Activated gamma-delta T cell treated with Interleukin-2 at 50 U/mL for 16 hours (primary cell): ENCODE results near the gene CYP46A1.
"Not testable (repeated sequence)": the region's sequence is repeated elsewhere in the genome, so short reads cannot be mapped to it uniquely, and the experiment has no call there.

Source experiments
- DNase-seq: peaks from one replicate; pipeline ENCODE4 v3.0.0-alpha.2; 2020

Gene CYP46A1

DNA sequence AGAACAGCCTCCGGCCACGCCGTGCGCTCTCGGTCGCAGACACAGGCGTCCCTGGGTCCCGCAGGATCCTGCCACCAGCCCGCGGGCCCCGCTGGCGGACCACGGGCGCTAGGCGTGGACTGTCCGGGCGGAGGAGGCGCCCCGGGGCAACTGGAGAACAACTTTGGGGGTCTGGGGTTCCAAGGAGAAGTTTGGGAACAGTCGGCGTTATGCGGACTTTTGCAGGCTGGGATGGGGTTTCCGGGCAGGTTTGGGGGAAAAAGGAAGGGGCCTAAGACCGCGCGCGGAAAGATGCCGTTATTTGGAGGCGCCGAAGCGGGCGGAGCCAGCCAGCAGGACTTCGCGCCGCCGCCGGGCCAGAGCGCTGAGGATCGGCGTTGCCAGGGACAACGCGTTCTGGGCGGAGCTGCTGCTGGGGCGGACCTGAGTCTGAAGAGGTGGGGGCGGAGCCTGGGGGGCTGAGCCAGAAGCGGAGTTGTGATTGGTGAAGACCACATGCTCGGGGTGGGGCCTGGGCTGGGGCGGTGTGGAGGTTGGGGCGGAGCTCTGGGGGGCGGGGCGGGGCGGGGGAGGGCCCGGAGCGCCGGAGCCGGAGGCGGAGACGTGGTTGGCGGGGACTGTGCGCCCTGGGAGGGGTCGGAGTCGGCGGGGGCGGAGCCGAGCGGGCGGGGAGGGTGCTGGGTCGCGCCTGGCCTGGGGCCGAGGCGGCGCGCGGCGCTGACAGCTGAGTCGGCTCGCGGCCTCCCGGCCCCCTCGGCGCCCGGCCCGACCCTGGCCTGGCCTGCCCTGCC is at the start of gene CYP46A1:
TSS of gene CYP46A1 (plus strand) at position 680 of the 791 bp plus-strand sequence. CDS start 120 bp downstream, outside the sequence.
- DNase-seq: peak; percentile 100

GRCh38 chr14:99634443-99634842 is 49.7 kb upstream of the CYP46A1 start:
- no peak for DNase-seq

- no peak for DNase-seq
Observed at GRCh38 chr14:99635116-99635515, 49.0 kb upstream of the CYP46A1 start.

DNA sequence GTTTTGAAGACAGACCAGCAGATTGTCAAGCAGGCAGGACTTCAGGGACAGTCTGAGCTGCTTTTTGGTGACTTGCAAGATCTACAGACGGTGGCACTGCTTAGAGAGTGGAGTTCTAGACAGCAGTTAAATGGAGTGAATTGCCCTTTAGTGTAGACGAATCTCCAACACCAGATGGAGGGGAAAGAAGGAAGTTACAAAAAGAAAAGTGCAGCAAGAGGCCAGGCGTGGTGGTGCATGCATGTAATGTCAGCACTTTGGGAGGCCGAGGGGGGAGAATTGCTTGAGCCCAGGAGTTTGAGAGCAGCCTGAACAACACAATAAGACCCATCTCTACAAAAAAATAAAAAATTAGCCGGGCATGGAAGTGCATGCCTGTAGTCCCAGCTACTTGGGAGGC is 47.6 kb upstream of the CYP46A1 start:
- DNase-seq: no peak

DNA sequence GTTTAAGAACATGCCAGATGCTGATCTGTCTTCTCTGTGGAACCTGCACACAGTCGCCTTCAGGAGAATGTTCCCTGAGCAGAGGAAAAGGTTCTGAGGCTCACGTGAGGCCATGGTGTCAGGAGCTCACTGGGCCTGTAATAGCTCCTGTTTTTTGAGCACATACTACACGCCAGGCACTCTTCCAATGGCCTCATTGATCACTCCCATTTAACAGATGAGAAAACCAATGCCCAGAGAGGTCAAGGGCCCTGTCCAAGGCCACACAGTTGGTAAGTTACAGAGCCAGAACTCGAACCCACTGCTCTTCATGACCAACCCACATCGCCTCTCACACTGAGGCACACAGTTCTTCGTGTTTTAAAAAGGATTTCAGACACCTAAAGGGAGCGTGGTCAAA is 46.5 kb upstream of the CYP46A1 start:
- DNase-seq: no peak

- not testable (repeated sequence) for DNase-seq
Observed at GRCh38 chr14:99642771-99643170, 41.3 kb upstream of the CYP46A1 start.

DNA sequence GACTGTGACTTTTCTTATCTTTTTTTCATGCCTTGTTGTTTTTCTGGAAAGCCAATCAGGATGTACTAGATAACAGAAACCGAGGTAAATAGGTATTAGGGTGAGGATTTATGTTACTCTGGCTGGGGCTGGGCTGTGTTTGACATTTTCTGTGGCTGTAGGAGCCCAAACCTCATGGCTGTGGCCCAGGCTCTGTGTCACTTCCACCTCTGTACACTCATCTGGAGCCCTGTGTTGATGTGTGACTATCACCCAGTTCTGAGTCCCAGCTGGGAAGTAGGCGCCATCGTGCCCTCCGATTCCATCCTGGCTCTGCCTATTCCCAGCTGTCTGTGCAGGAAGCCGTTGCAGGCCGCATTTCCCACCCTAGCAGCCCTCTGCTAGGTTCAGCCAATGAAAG is 40.8 kb upstream of the CYP46A1 start:
- no peak for DNase-seq

GRCh38 chr14:99644035-99644587 is 40.0 kb upstream of the CYP46A1 start:
- no peak for DNase-seq

DNA sequence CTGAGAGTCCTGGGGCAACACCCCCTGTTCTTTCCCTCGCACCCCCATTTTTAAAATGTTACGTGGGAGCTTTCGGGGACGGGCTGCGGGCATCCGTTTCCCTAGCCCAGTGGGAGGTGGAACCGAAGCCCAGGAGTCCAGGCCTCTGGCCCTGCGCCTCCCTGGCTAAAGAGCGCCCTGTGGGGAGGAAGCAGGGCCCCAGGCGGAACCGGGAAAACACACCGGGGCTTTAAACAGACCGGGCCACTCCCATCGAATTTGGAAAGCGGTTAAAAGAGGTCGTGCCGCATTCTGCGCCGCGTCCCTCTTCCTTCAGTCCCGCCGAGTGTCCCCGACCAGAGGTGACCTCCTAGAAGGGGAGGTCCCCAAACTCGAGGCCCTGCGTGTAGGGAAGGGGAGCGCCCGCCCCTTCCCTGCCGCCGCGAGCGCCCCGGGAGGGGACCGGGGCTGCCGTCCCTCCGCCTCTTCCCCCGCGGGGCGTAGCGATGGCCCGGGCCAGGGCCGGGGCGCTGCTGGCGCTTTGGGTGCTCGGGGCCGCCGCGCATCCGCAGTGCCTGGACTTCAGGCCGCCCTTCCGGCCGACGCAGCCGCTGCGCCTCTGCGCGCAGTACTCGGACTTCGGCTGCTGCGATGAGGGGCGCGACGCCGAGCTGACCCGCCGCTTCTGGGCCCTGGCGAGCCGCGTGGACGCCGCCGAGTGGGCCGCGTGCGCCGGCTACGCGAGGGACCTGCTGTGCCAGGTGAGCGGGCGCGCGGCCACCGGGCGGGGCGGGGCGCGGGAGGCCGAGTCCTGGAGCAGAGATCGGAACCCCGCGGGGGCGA is 39.2 kb upstream of the CYP46A1 start, which contains the start of gene HHIPL1:
TSS of gene HHIPL1 (plus strand) at position 407 of the 822 bp plus-strand sequence. CDS start at position 486, 79 bp downstream.
- DNase-seq: no peak

DNA sequence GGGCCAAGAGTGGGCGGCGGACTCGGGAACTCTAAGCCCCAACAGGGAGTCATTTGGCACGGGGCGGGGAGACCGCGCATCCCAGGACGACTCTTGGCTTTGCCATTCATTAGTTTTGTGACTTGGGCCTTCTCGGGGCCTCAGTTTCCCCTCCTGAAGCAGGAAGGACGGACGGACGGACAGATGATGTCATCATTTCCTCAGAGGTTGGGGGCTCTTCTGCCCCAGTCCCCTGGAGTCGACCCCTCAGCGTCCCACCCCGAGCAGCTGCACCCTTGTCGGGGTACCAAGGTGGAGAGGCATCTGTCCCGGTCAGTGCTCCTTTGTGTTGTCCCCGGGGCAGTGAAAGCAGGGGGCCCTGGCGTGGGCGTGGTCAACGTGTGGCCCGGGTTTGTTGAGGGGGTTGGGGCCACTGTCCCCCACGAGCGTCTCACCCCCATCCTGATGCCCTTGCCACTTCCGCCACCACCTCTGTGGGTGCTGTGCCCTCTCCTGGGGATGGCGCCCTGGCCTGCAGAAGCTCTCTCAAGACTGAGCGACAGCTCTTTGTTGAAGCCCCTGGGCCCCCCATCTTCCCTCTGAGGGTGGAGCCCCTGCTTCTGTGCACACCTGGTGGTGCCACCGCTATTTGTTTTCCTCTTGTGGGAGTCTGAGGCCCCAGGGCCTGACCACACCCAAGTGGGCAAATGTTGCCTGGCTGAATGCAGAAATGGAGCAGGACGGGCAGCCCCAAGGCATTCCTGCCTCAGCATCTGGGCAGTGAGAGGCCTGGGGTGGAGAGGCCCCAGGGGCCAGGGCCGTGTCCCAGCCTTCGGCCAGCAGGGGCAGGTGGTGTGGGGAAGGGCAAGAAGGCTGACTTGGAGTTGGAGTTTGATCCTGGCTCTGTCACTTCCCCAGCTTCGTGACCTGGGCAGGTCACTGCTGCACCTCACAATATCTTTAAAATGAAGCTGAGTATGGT is 38.3 kb upstream of the CYP46A1 start:
- DNase-seq: no peak

DNA sequence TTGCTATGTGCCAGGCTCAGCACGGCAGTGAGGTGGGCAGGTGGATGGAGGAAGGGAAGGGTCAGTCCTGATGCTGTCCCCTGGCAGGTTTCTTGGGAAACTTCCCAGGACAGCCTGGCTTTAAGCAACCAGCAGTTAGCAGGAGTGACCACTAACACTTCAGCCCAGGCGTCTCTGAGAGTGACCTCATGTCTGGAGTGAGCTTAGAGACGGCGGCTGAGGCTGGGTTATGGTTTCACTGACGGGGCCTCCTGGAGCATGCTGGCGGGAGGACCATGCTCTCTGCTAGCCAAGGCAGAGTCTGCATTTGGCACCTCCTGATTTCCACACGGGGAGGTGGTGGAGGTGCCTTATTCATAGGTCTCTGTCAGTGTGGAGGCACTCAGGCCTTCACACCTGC is 36.7 kb upstream of the CYP46A1 start:
- DNase-seq: no peak

DNA sequence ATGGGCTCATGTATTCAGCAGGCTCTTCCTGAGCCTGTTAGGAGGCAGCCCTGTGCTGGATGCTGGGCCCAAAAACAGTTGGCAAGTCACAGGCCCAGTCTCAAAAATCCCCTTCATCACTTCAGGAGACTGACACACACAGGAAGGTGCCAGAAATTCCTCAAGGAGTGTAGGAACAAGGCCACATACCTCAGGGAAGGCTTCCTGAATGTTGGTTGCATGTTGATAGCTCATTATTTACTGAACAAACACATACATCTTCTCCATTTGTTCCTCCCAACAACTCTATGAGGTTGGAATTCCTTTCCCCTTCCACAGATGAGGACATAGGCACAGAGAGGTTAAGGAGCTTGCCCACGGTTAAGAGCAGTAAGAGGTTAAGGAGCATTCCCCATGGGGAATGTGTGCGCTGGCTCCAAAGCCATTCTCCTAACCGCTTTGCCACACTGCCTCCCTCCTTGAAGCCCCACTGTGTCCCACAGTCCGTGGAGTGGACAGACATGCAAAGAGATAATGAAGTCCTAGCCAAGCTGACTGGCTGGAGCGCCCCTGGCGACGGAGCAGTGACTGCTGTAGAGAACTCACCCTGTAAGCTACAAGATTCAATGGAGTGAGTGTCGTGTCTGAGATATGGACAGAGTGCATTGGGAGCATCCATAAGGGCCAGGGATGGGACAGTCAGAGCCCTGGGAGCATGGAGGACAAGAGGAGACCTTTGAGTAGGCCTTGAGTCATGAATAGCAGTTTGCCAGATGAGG is 35.9 kb upstream of the CYP46A1 start:
- no peak for DNase-seq

- DNase-seq: no peak
Observed at GRCh38 chr14:99649219-99649618, 34.9 kb upstream of the CYP46A1 start.

- DNase-seq: no peak
Observed at GRCh38 chr14:99649643-99650042, 34.5 kb upstream of the CYP46A1 start.

DNA sequence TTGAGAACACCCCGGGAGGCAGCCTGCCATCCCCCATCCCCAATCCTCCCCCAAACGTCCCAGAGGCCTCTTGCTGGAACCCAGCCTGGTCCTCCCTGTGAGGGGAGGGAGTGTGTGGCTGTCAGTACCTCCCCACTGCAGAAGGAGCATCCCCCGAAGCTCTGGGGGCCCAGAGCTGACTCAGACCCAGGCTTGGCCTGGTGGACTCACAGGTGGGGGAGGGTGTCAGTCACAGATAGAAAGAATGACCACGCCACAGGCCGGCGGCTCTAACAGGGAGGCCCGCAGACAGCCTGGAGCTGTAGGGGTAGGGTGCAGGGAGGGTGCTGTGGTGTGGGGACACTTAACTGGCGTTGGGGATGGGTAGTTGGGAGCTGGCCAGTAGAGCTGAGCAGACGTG is 33.9 kb upstream of the CYP46A1 start:
- DNase-seq: no peak

DNA sequence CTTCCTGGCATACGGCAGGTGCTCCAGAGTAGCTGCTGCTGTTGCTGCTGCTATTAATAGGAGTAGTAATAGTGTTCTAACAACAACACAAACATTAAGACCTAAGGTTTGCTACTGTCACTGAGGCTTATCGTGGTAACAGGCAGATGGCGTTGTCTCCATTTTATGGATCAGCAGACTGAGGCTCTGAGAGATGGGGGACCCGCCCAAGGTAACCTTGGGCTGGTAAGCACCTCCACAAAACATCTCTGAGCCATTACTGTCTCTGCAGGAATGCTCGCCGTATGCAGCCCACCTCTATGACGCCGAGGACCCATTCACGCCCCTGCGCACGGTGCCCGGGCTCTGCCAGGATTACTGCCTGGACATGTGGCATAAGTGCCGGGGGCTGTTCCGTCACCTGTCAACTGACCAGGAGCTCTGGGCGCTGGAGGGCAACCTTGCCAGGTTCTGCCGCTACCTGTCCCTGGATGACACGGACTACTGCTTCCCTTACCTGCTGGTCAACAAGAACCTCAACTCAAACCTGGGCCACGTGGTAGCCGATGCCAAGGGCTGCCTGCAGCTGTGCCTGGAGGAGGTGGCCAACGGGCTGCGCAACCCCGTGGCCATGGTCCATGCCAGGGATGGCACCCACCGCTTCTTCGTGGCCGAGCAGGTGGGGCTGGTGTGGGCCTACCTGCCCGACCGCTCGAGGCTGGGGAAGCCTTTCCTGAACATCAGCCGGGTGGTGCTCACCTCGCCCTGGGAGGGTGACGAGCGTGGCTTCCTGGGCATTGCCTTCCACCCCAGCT is 31.9 kb upstream of the CYP46A1 start:
- no peak for DNase-seq

- no peak for DNase-seq
Observed at GRCh38 chr14:99654235-99654985, 29.7 kb upstream of the CYP46A1 start.

GRCh38 chr14:99655521-99655920 is 28.6 kb upstream of the CYP46A1 start:
- DNase-seq: no peak

DNA sequence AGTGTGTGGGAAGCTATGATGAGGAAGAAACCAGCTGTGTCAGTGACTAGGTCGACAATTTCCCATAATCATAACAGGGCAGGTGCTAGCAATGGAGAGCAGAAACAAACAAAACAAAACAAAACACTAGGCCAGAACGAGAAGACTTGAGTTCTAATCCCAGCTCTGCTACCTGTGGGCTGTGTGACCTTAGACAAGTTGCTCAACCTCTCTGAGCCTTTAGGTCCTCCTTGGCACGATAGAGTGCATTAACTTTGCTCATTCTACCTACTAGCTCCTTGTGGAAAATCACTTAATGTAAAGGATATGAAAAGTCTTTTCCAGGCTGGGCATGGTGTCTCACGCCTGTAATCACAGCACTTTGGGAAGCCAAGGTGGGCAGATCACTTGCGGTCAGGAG is 27.9 kb upstream of the CYP46A1 start:
- DNase-seq: no peak

GRCh38 chr14:99657645-99658155 is 26.4 kb upstream of the CYP46A1 start:
- no peak for DNase-seq
